GM12872 (cell line): Measurements from ENCODE around the gene BCAP31.

Source experiments
- CTCF ChIP-seq: IDR thresholded peaks from 3 replicates; pipeline ENCODE4 v1.5.1; 2011; ENCODE audit warnings: low read depth, mild to moderate bottlenecking, low read length, moderate library complexity; ENCODE audit not compliant: insufficient read depth

The BCAP31 gene

GRCh38 chrX:153688071-153688470 is 36.1 kb downstream of the BCAP31 start:
- no peak for TF ChIP-seq CTCF

- TF ChIP-seq CTCF = peak; percentile 47; the same call in 2 of the 3 replicates
Measured at GRCh38 chrX:153687121-153688039, 36.8 kb downstream of the BCAP31 start, which contains the start of gene SLC6A8. SLC6A8 (plus strand) TSS chrX:153687926; CDS start chrX:153688575, 649 bp downstream.

- TF ChIP-seq CTCF = no peak
Measured at GRCh38 chrX:153686711-153687110, 37.5 kb downstream of the BCAP31 start.

GRCh38 chrX:153685751-153686696 is 38.2 kb downstream of the BCAP31 start:
- no peak for TF ChIP-seq CTCF

- no peak for TF ChIP-seq CTCF
Measured at GRCh38 chrX:153685156-153685536, 39.0 kb downstream of the BCAP31 start.

- no peak for TF ChIP-seq CTCF
Measured at GRCh38 chrX:153684467-153685155, 39.6 kb downstream of the BCAP31 start.

GRCh38 chrX:153681175-153681574 is 43.0 kb downstream of the BCAP31 start:
- TF ChIP-seq CTCF = no peak
